ENCODE data around the gene GAPVD1. TPM values are rescaled to one million over a fixed set of nuclear protein-coding genes. Genes with fewer than 3 reads are reported as not detected.

The GAPVD1 gene
- total RNA-seq, 1 experiment from 2014 or later, result 66.2 TPM

- peak; percentile 99 to 100 for DNase-seq
- no peaks in the 10 kb centered on the region for H3K9me3 Mint-ChIP-seq (ENCODE audit: unreplicated experiment)
- ChIA-PET CTCF (interaction anchor here (0.5 to 2.2 kb wide), 8 partner anchors 15 to 388 kb away, joined by 3 to 10 read pairs (median 4); partner anchors contain the start of genes GAPVD1, RABEPK and WDR38), POLR2A (interaction anchor here (0.6 to 1.7 kb wide), 30 partner anchors 9 to 537 kb away, joined by 3 to 22 read pairs (median 4); partner anchors contain the start of genes GAPVD1, GOLGA1, RABEPK and SCAI)
- H3K36me3 Mint-ChIP-seq (ENCODE audit: insufficient read depth, unreplicated experiment), result peaks cover 63% of the 10 kb centered on the region
- Histone ChIP-seq H3K4me3 (ENCODE audit: low read depth, low read length) (peak within 1 kb of the TSS; percentile 95), H3K9me3 (no peaks in the 10 kb centered on the region), H3K27me3 (replicated peaks; ENCODE audit: control insufficient read depth, insufficient read depth, low read length) (no peaks in the 10 kb centered on the region), H3K4me1 (peaks cover 25% of the 10 kb centered on the region), H3K36me3 (ENCODE audit: control insufficient read depth, insufficient read depth, low read length) (no peaks in the 10 kb centered on the region; the same call in 1 of the 2 replicates)
- TF ChIP-seq CTCF (IDR thresholded peaks at IDR 0.05; ENCODE audit: insufficient read depth in 1 of 2, low read depth in 1 of 2, low read length in 1 of 2, severe bottlenecking in 1 of 2, unreplicated experiment in 1 of 2), result no peak
- BruUV-seq (replicated peaks), result TSS peak; percentile 57
- H3K27me3 Mint-ChIP-seq (ENCODE audit: insufficient read depth, unreplicated experiment), result no peaks in the 10 kb centered on the region
- intact Hi-C loops (cut with micrococcal nuclease; ENCODE audit: unreplicated experiment), result loop anchor here (1.0 to 10.0 kb wide), 4 partner anchors 20 to 376 kb away; partner anchors contain the start of genes ARPC5L, GAPVD1, RABEPK and RPL35
- peaks cover 28% of the 10 kb centered on the region for H3K4me1 Mint-ChIP-seq (ENCODE audit: low read depth, unreplicated experiment)
- peak within 1 kb of the TSS; percentile 90 for H3K27ac Mint-ChIP-seq (ENCODE audit: unreplicated experiment)
- peak within 1 kb of the TSS; percentile 93 for H3K4me3 Mint-ChIP-seq (ENCODE audit: unreplicated experiment)
Measured at GRCh38 chr9:125241000-125241862, 20.4 kb upstream of the GAPVD1 start, which contains the start of gene HSPA5. TSS of gene HSPA5 (minus strand) at chr9:125241343. CDS start at chr9:125241126, 217 bp downstream.

GRCh38 chr9:125241863-125242739 is 19.5 kb upstream of the GAPVD1 start:
- POLR2A ChIA-PET, result interaction anchor here (0.6 to 1.7 kb wide), 27 partner anchors 10 to 538 kb away, joined by 3 to 22 read pairs (median 5); partner anchors contain the start of genes GAPVD1, GOLGA1, RABEPK and SCAI
- Histone ChIP-seq H3K4me3 (ENCODE audit: low read depth, low read length) (peak overlapping the region; percentile 70), H3K27me3 (replicated peaks; ENCODE audit: control insufficient read depth, insufficient read depth, low read length) (no peaks in the 10 kb centered on the region), H3K36me3 (ENCODE audit: control insufficient read depth, insufficient read depth, low read length) (no peaks in the 10 kb centered on the region; the same call in 1 of the 2 replicates), H3K9me3 (no peaks in the 10 kb centered on the region), H3K4me1 (peaks cover 25% of the 10 kb centered on the region)
- CTCF ChIA-PET, result interaction anchor here (0.7 to 2.2 kb wide), 5 partner anchors 14 to 389 kb away, joined by 3 to 10 read pairs (median 4); partner anchors contain the start of genes RABEPK and WDR38
- TSS peak; percentile 93 for BruUV-seq (replicated peaks)
- intact Hi-C loops (cut with micrococcal nuclease; ENCODE audit: unreplicated experiment), result loop anchor here (1.0 to 10.0 kb wide), 4 partner anchors 19 to 377 kb away; partner anchors contain the start of genes ARPC5L, GAPVD1, RABEPK and RPL35
- Mint-ChIP-seq H3K4me3 (ENCODE audit: unreplicated experiment) (peak overlapping the region; percentile 93), H3K4me1 (ENCODE audit: low read depth, unreplicated experiment) (peaks cover 23% of the 10 kb centered on the region), H3K27me3 (ENCODE audit: insufficient read depth, unreplicated experiment) (no peaks in the 10 kb centered on the region), H3K27ac (ENCODE audit: unreplicated experiment) (peak overlapping the region; percentile 90), H3K36me3 (ENCODE audit: insufficient read depth, unreplicated experiment) (peaks cover 54% of the 10 kb centered on the region), H3K9me3 (ENCODE audit: unreplicated experiment) (no peaks in the 10 kb centered on the region)
- DNase-seq, result no peak
- TF ChIP-seq CTCF (IDR thresholded peaks at IDR 0.05; ENCODE audit: insufficient read depth in 1 of 2, low read depth in 1 of 2, low read length in 1 of 2, severe bottlenecking in 1 of 2, unreplicated experiment in 1 of 2), result no peak
